H1 (cell line): ENCODE data around the gene DOCK3. TPM values are rescaled to one million over a fixed set of nuclear protein-coding genes. Genes with fewer than 3 reads are reported as not detected.

Experiments used
- CTCF ChIA-PET: fragments of 300-600 bp; sonication (Branson Sonifier 250); formaldehyde crosslinking; loops from one replicate; lab custom pipeline; 2021; ENCODE audit not compliant: partially characterized antibody; lab: Charles Lee
- POLR2A ChIA-PET: fragments of 300-600 bp; sonication (Branson Sonifier 250); formaldehyde crosslinking; loops from one replicate; lab custom pipeline; 2021; ENCODE audit warnings: inconsistent platforms; ENCODE audit not compliant: partially characterized antibody; lab: Charles Lee
- DNase-seq, 2 experiments: peaks; one replicate each; pipeline versions ENCODE4 v3.0.0 to v3.0.0-alpha.2; 2010 to 2022; ENCODE audit warnings: low spot score in 2 of 2, low read depth in 1 of 2, mixed read lengths in 1 of 2
- FAIRE-seq: peaks from 2 replicates; lab custom pipeline; 2011; peaks lifted over from hg19 to GRCh38; lab: Jason Lieb, UNC
- H2AFZ ChIP-seq: 2 replicates; pipeline ENCODE4 v1.8.1; 2012; ENCODE audit warnings: low read length, inconsistent platforms
- H2AK5ac ChIP-seq: 2 replicates; pipeline ENCODE4 v1.6.1; 2013; ENCODE audit warnings: low read depth, low read length
- H2BK120ac ChIP-seq: replicated peaks from 2 replicates; pipeline ENCODE3; 2013; ENCODE audit warnings: low read depth, low read length, inconsistent platforms
- H2BK12ac ChIP-seq: 2 replicates; pipeline ENCODE4 v1.6.1; 2013; ENCODE audit warnings: low read depth, low read length
- H2BK15ac ChIP-seq: 2 replicates; pipeline ENCODE4 v1.6.1; 2013; ENCODE audit warnings: low read length
- H2BK20ac ChIP-seq: 2 replicates; pipeline ENCODE4 v1.6.1; 2013; ENCODE audit warnings: low read length
- H2BK5ac ChIP-seq: 2 replicates; pipeline ENCODE4 v1.6.1; 2013; ENCODE audit warnings: low read depth, low read length
- H3K14ac ChIP-seq: 2 replicates; pipeline ENCODE4 v1.6.1; 2013; ENCODE audit warnings: inconsistent platforms; ENCODE audit not compliant: insufficient read length
- H3K18ac ChIP-seq: 2 replicates; pipeline ENCODE4 v1.6.1; 2013; ENCODE audit warnings: low read length; ENCODE audit errors: extremely low read depth
- H3K23ac ChIP-seq: 2 replicates; pipeline ENCODE4 v1.6.1; 2013; ENCODE audit warnings: inconsistent platforms; ENCODE audit not compliant: insufficient read length
- H3K23me2 ChIP-seq: 2 replicates; pipeline ENCODE4 v1.6.1; 2013; ENCODE audit warnings: low read depth, low read length
- H3K27ac ChIP-seq: 2 replicates; pipeline ENCODE4 v1.6.1; 2011; ENCODE audit warnings: low read depth, low read length, inconsistent platforms
- H3K27me3 ChIP-seq, 4 experiments: replicated peaks in 1 of 4; 1 replicate in 1 of 4; 2 replicates in 3 of 4; pipeline versions ENCODE4 v1.6.1 to v1.8.1; 2011 to 2013; ENCODE audit warnings: low read length in 3 of 4, mild to moderate bottlenecking in 3 of 4, inconsistent platforms in 2 of 4, mixed read lengths in 2 of 4, moderate library complexity in 1 of 4; ENCODE audit not compliant: control insufficient read depth in 3 of 4, insufficient read depth in 3 of 4; ENCODE audit errors: extremely low read depth in 1 of 4
- H3K36me3 ChIP-seq, 4 experiments: 2 replicates each; pipeline versions ENCODE4 v1.6.1 to v1.8.1; 2011 to 2013; ENCODE audit warnings: mild to moderate bottlenecking in 4 of 4, low read length in 3 of 4, moderate library complexity in 2 of 4, control low read depth in 1 of 4, inconsistent platforms in 1 of 4; ENCODE audit not compliant: insufficient read depth in 4 of 4, control insufficient read depth in 2 of 4
- H3K4ac ChIP-seq: replicated peaks from 2 replicates; pipeline ENCODE3; 2013; ENCODE audit warnings: low read length, low read depth, mixed read lengths, inconsistent platforms; ENCODE audit not compliant: insufficient read length
- H3K4me1 ChIP-seq, 4 experiments: replicated peaks in 1 of 4; 1 replicate in 1 of 4; 2 replicates in 3 of 4; pipeline versions ENCODE4 v1.6.1 to v1.8.1; 2011 to 2013; ENCODE audit warnings: low read length in 3 of 4, inconsistent platforms in 2 of 4, mixed read lengths in 1 of 4; ENCODE audit not compliant: insufficient read depth in 4 of 4, control insufficient read depth in 3 of 4
- H3K4me2 ChIP-seq, 2 experiments: 2 replicates each; pipeline versions ENCODE4 v1.6.1 to v1.8.1; 2011 to 2013; ENCODE audit warnings: low read depth in 2 of 2, low read length in 2 of 2, control low read depth in 1 of 2, inconsistent platforms in 1 of 2, mild to moderate bottlenecking in 1 of 2; ENCODE audit not compliant: insufficient read depth in 1 of 2
- H3K4me3 ChIP-seq, 4 experiments: fragments of 200-600, 300-600 bp in 1 of 4; sonication (generic), shearing (Covaris generic), sonication (Bioruptor Twin) in 1 of 4; 2 replicates each; pipeline versions ENCODE4 v1.5.1 to v1.8.1; 2011 to 2016; ENCODE audit warnings: low read length in 4 of 4, low read depth in 3 of 4, control low read depth in 2 of 4, inconsistent platforms in 2 of 4, mild to moderate bottlenecking in 2 of 4, mixed read lengths in 1 of 4, moderate library complexity in 1 of 4; ENCODE audit not compliant: insufficient read depth in 2 of 4; ENCODE audit errors: extremely low read depth in 1 of 4
- H3K56ac ChIP-seq: replicated peaks from 2 replicates; pipeline ENCODE3; 2013; ENCODE audit warnings: low read depth, mild to moderate bottlenecking, mixed read lengths, low read length, inconsistent platforms; ENCODE audit not compliant: insufficient read length
- H3K79me1 ChIP-seq: 2 replicates; pipeline ENCODE4 v1.6.1; 2013; ENCODE audit warnings: low read depth, low read length, control low read depth
- H3K79me2 ChIP-seq, 2 experiments: 2 replicates each; pipeline versions ENCODE4 v1.6.1 to v1.8.1; 2012 to 2013; ENCODE audit warnings: low read length in 2 of 2, mild to moderate bottlenecking in 2 of 2, inconsistent platforms in 1 of 2; ENCODE audit not compliant: insufficient read depth in 2 of 2, control insufficient read depth in 1 of 2
- H3K9ac ChIP-seq, 4 experiments: replicated peaks in 1 of 4; 1 replicate in 1 of 4; 2 replicates in 3 of 4; pipeline versions ENCODE4 v1.6.1 to v1.8.1; 2011 to 2013; ENCODE audit warnings: low read depth in 3 of 4, low read length in 3 of 4, control low read depth in 2 of 4, mild to moderate bottlenecking in 2 of 4, moderate library complexity in 2 of 4, inconsistent platforms in 1 of 4; ENCODE audit errors: extremely low read depth in 1 of 4
- H3K9me3 ChIP-seq, 2 experiments: 2 replicates each; pipeline versions ENCODE4 v1.6.1 to v1.8.1; 2012 to 2013; ENCODE audit warnings: mild to moderate bottlenecking in 2 of 2, moderate library complexity in 2 of 2, control low read depth in 1 of 2, inconsistent platforms in 1 of 2, low read depth in 1 of 2, low read length in 1 of 2, mixed read lengths in 1 of 2; ENCODE audit not compliant: insufficient read depth in 2 of 2
- H4K20me1 ChIP-seq, 2 experiments: replicated peaks in 1 of 2; 2 replicates each; pipeline versions ENCODE3 to v1.8.1; 2011 to 2013; ENCODE audit warnings: inconsistent platforms in 2 of 2, low read length in 2 of 2, mild to moderate bottlenecking in 1 of 2; ENCODE audit not compliant: insufficient read depth in 2 of 2, control insufficient read depth in 1 of 2
- H4K5ac ChIP-seq: 2 replicates; pipeline ENCODE4 v1.6.1; 2013; ENCODE audit warnings: low read length, low read depth, mixed read lengths, inconsistent platforms; ENCODE audit not compliant: insufficient read length
- H4K8ac ChIP-seq: 2 replicates; pipeline ENCODE4 v1.8.0; 2013; ENCODE audit warnings: mild to moderate bottlenecking, moderate library complexity, low read length, inconsistent platforms; ENCODE audit not compliant: insufficient read depth; ENCODE audit errors: extremely low read depth
- H4K91ac ChIP-seq: replicated peaks from 2 replicates; pipeline ENCODE3; 2013; ENCODE audit warnings: low read length, mixed read lengths, inconsistent platforms; ENCODE audit not compliant: insufficient read length
- CHD2 ChIP-seq: IDR thresholded peaks from 2 replicates; pipeline ENCODE4 v1.6.1; 2012; ENCODE audit warnings: low read length, improper control_type of control experiment
- CTBP2 ChIP-seq: IDR thresholded peaks from 2 replicates; pipeline ENCODE4 v1.7.0; 2011; ENCODE audit warnings: borderline replicate concordance, mild to moderate bottlenecking, moderate library complexity, mixed read lengths, low read length; ENCODE audit not compliant: insufficient read depth, insufficient read length
- POLR2A ChIP-seq, 2 experiments: IDR thresholded peaks; 1 replicate in 1 of 2; 2 replicates in 1 of 2; pipeline ENCODE4 v1.6.1; 2011; ENCODE audit warnings: low read depth in 2 of 2, low read length in 2 of 2, mild to moderate bottlenecking in 2 of 2; ENCODE audit errors: control extremely low read depth in 1 of 2
- TAF7 ChIP-seq: optimal IDR thresholded peaks from 2 replicates; pipeline ENCODE3; 2011; ENCODE audit warnings: low read depth, mild to moderate bottlenecking, inconsistent platforms, low read length, moderate library complexity, borderline replicate concordance
- WGBS, 2 experiments: shearing (Covaris generic) in 1 of 2; methylation state at CpG; one replicate each; pipeline versions ENCODE4 v1.1.6 to v1.1.7; 2013 to 2015; ENCODE audit warnings: low lambda C conversion rate in 2 of 2, mixed read lengths in 2 of 2, inconsistent platforms in 1 of 2, low coverage in 1 of 2, missing lambda C conversion rate in 1 of 2; ENCODE audit not compliant: insufficient replicate concordance in 2 of 2, insufficient coverage in 1 of 2, insufficient read length in 1 of 2; ENCODE audit errors: extremely low coverage in 1 of 2, missing lambda C conversion rate in 1 of 2; 5-methylcytosine and 5-hydroxymethylcytosine counted together
- polyA plus RNA-seq, 7 experiments: library from polyadenylated mRNA; depleted of rRNA in 3 of 7; stranded (reverse) in 5 of 7; unstranded in 2 of 7; fragments of >200 nt in 5 of 7; fragments of 200-250 nt in 2 of 7; gene quantifications; 1 replicate in 5 of 7; 2 replicates in 1 of 7; 4 replicates in 1 of 7; pipeline versions ENCODE4 v1.2.1 to v1.2.3, GENCODE V29; 2011 to 2013; ENCODE audit warnings: missing spikeins in 2 of 7, mixed read lengths in 2 of 7
- total RNA-seq: library from RNA; stranded (reverse); fragmentation: NEBNext Ultra II Directional; extraction: Animal tissue kit (Norgen Biotek cat#: 25700); gene quantifications from 2 replicates; pipeline ENCODE4 v1.2.1, GENCODE V29; 2021

Gene DOCK3
- total and polyA plus RNA-seq, 2 of the 8 experiments (the other 6 are each of a cell fraction or from before 2014, with no cell fraction given), result 2.7 to 5.0 TPM

GRCh38 chr3:51245867-51246266, 571.1 kb downstream of the DOCK3 start:
- no peak overlapping the region for H2AK5ac ChIP-seq
- no peak overlapping the region for H2AFZ ChIP-seq
- H3K23ac ChIP-seq, result no peak overlapping the region
- ChIA-PET POLR2A (no interaction called here), CTCF (interaction anchor here (1.2 kb wide), 1 partner anchor 65 kb away, joined by 3 read pairs; no protein-coding TSS in a partner anchor)
- H3K23me2 ChIP-seq, result no peaks in the 10 kb centered on the region
- no peaks in the 10 kb centered on the region for H4K20me1 ChIP-seq
- H3K9ac ChIP-seq, result no peak overlapping the region
- no peak overlapping the region for H3K4ac ChIP-seq
- no peak overlapping the region for H2BK12ac ChIP-seq
- no peak overlapping the region for H3K56ac ChIP-seq
- no peak overlapping the region for H4K8ac ChIP-seq
- no peaks in the 10 kb centered on the region for H3K4me1 ChIP-seq
- no peak overlapping the region for H3K4me3 ChIP-seq
- no peaks in the 10 kb centered on the region for H3K79me1 ChIP-seq
- H4K5ac ChIP-seq, result no peak overlapping the region
- H3K36me3 ChIP-seq, result peaks cover 0 to 21% (median 8%) of the 10 kb centered on the region in 4 experiments; a peak in 4 of 8 replicates
- H2BK20ac ChIP-seq, result no peak overlapping the region
- H3K79me2 ChIP-seq, result no peaks in the 10 kb centered on the region
- H4K91ac ChIP-seq, result no peak overlapping the region
- DNase-seq, result no peak
- no peak for FAIRE-seq
- H3K4me2 ChIP-seq, result no peak overlapping the region
- H3K27me3 ChIP-seq, result no peaks in the 10 kb centered on the region
- peaks cover 8 to 14% of the 10 kb centered on the region in 2 experiments; a peak in 2 of 4 replicates for H3K9me3 ChIP-seq
- H2BK5ac ChIP-seq, result no peak overlapping the region
- 82% methylated on average over 2 of the region's 2 CpGs; no CpG with 5 or more reads in 1 of the 2 experiments for WGBS, 2 experiments
- no peak overlapping the region for H3K18ac ChIP-seq
- H3K14ac ChIP-seq, result no peak overlapping the region
- H2BK15ac ChIP-seq, result no peak overlapping the region
- no peak overlapping the region for H2BK120ac ChIP-seq
- H3K27ac ChIP-seq, result no peak overlapping the region
- TF ChIP-seq CTBP2 (no peak), POLR2A (IDR thresholded peaks at IDR 0.05; ENCODE audit: control extremely low read depth in 1 of 2, low read depth in 2 of 2, low read length in 2 of 2) (no peak), TAF7 (no peak), CHD2 (no peak)
